GM06990 (cell line): ENCODE measurements around the gene SDK1.

ENCODE experiments used
- DNase-seq: peaks from one replicate; pipeline ENCODE4 v3.0.0-alpha.2; 2011; ENCODE audit not compliant: insufficient read length; ENCODE audit errors: extremely low read depth
- H3K27me3 ChIP-seq: replicated peaks from 2 replicates; pipeline ENCODE4 v1.6.0; 2011; ENCODE audit warnings: low read length; ENCODE audit not compliant: control insufficient read depth, insufficient read depth
- H3K36me3 ChIP-seq: 2 replicates; pipeline ENCODE4 v1.5.1; 2011; ENCODE audit warnings: low read length; ENCODE audit not compliant: control insufficient read depth, insufficient read depth
- H3K4me3 ChIP-seq: replicated peaks from 2 replicates; pipeline ENCODE4 v1.5.1; 2011; ENCODE audit warnings: low read depth, mild to moderate bottlenecking, control low read depth, low read length
- TF ChIP-seq, protein P1 (sequence below): IDR thresholded peaks from 2 replicates; pipeline ENCODE4 v1.5.1; 2011; ENCODE audit warnings: low read length, control low read depth, mild to moderate bottlenecking, inconsistent platforms; ENCODE audit not compliant: insufficient read depth, poor library complexity, severe bottlenecking

SDK1 gene

DNA sequence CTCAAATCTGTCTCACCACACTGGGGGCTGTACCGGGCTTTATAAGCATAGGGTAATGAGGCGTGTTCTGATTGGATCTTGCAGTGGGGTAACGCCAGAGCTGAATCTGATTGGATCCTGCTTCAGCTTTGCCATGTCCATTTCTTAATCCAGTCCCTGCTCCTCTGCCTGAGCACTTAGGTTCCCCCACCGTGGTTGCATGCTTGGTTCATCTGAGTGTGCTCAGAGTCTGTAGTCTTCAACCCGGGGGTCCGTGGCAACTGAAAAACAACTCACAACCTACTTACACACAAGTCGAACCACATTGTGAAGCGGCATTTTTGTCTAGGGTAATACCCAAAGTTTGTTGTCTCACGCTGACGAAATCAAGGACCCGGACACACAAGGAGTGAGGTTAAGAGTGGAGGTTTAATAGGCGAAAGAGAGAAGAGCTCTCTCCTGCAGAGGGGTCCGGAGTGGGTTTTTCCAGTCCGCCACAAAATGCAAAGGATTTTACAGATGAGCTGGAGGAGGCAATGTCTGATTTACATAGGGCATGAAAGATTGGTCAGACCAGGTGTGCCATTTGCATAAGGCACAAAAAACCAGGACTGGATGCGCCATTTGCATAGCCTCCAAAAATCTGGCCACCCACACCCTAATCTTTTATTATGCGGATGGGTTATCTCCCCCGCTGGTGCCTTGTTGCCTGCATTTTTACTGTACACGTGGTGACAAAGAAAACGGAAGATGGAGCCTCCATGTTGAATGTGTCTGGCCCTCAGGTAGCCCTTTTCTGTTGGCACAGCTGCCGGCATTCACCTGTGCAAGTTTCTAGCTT lies 739.3 kb downstream of the SDK1 start:
- no peak for DNase-seq
- TF ChIP-seq, protein P1, sequence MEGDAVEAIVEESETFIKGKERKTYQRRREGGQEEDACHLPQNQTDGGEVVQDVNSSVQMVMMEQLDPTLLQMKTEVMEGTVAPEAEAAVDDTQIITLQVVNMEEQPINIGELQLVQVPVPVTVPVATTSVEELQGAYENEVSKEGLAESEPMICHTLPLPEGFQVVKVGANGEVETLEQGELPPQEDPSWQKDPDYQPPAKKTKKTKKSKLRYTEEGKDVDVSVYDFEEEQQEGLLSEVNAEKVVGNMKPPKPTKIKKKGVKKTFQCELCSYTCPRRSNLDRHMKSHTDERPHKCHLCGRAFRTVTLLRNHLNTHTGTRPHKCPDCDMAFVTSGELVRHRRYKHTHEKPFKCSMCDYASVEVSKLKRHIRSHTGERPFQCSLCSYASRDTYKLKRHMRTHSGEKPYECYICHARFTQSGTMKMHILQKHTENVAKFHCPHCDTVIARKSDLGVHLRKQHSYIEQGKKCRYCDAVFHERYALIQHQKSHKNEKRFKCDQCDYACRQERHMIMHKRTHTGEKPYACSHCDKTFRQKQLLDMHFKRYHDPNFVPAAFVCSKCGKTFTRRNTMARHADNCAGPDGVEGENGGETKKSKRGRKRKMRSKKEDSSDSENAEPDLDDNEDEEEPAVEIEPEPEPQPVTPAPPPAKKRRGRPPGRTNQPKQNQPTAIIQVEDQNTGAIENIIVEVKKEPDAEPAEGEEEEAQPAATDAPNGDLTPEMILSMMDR, result no peak
- Histone ChIP-seq H3K4me3 (no peak overlapping the region), H3K27me3 (no peaks in the 10 kb centered on the region), H3K36me3 (no peaks in the 10 kb centered on the region)

DNA sequence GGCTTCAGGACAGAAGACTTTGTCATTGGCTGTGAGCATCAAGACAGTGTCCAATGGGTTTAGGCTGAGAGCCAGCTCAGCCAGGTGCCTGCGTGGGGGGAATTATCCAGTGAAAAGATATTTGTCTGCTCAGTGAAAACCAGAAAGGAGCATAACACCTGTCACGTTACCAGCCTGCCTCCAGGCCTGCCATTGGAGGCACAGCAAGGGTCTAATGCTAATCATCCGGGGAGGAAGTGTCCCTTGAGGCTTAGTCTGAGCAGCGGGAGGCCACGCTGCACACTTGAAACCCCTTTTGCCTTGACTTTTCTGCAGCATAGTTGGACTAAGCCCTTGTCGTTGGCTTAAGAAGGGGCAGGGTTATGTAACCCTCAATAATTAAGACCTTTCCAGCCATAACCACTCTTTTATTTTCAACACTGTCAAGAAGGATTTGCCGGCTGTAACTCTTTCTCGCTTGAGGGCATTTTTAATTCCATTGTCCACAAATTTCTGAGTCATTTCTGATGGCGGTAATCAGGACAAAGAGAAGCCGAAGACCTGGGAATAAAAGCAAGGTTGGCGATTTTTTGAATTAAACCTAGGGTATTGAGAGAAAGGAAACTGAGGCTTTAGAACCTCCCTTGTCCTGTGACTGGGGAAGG lies 741.5 kb downstream of the SDK1 start:
- no peak for DNase-seq
- no peak overlapping the region for H3K4me3 ChIP-seq
- no peaks in the 10 kb centered on the region for H3K36me3 ChIP-seq
- no peaks in the 10 kb centered on the region for H3K27me3 ChIP-seq
- TF ChIP-seq, protein P1, result no peak

DNA sequence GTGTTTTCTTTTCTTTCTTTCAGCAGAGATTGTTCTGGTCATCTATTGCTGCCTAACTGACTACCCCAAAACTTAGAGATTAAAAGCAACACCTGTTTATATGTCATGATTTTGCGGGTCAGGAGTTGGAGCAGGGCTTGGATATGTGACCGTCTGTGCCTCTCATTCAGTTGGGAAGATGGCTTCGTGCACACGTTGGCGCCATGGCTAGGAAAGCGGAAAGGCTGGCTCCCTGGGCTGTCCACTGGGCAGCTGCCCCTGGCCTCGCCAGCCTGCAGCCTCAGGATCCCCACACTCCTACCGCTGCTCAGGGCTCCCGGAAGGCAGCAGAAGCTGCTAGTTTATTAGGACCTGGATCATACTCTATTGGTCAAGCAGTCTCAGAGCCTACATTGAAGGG lies 742.9 kb downstream of the SDK1 start:
- no peak for DNase-seq
- no peaks in the 10 kb centered on the region for H3K27me3 ChIP-seq

DNA sequence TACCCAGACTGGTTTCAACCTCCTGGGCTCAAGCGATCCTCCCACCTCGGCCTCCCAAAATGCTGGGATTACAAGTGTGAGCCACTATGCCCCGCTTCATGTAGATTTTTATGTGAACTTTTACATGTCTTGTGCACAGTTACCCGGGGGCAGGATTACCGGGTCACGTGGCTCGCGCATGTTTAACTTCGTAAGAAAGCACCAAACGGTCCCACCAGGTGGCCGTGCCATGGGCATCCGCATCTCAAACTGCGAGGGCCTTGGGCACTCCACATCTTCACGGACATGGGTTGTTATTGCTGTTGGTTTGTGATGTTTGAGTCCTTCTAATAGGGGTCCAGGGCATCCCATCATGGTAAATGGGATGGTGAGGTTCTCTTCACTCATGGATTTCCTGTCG lies 744.4 kb downstream of the SDK1 start:
- no peak for DNase-seq
- Histone ChIP-seq H3K36me3 (no peaks in the 10 kb centered on the region), H3K4me3 (no peak overlapping the region), H3K27me3 (no peaks in the 10 kb centered on the region)
- TF ChIP-seq, protein P1, result no peak

More for the DNA sequence above, 742.9 kb downstream of the SDK1 start:
- TF ChIP-seq, protein P1, result no peak
- no peaks in the 10 kb centered on the region for H3K36me3 ChIP-seq
- no peak overlapping the region for H3K4me3 ChIP-seq

DNA sequence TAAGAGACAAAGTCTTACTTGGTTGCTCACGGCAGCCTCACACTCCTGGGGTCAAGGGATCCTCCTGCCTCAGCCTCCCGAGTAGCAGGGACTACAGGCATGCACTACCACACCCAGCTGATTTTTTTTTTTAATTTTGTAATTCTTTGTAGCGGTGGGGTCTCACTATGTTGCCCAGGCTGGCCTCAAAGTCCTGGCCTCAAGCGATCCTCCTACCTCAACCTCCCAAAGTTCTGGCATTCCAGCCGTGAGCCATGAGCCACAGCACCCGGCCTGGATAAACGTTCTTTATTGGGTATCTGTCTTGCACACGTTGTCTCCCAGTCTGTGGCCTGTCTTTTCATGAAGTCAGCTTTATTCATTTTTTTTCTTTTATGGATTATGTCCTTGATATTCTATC lies 744.9 kb downstream of the SDK1 start:
- TF ChIP-seq, protein P1, result no peak
- DNase-seq, result no peak
- H3K4me3 ChIP-seq, result no peak overlapping the region
- no peaks in the 10 kb centered on the region for H3K36me3 ChIP-seq
- H3K27me3 ChIP-seq, result no peaks in the 10 kb centered on the region
